Esophagus muscularis mucosa (tissue), 4 donors: Measurements from ENCODE around the gene PJA1. TPM values are rescaled to one million over a fixed set of nuclear protein-coding genes. Genes with fewer than 3 reads are reported as not detected.
A peak's percentile ranks its signal among the peaks of the same experiment; 100 is the strongest.

Experiments used
- DNase-seq: peaks from one replicate; pipeline ENCODE4 v3.0.0-alpha.2; 2017; ENCODE audit errors: extremely low spot score
- H3K27ac ChIP-seq, 4 donors: fragments of 200-600 bp; sonication (generic); replicated peaks in 1 of 4; 1 replicate in 3 of 4; 2 replicates in 1 of 4; pipeline ENCODE4 v1.5.1; 2016 to 2019; ENCODE audit warnings: mild to moderate bottlenecking in 1 of 4
- H3K27me3 ChIP-seq, 4 donors: fragments of 200-600 bp; sonication (generic); one replicate each; pipeline versions ENCODE4 v1.5.1 to v1.6.0; 2016 to 2019
- H3K36me3 ChIP-seq, 4 donors: fragments of 200-600 bp; sonication (generic); one replicate each; pipeline ENCODE4 v1.5.1; 2016 to 2019
- H3K4me1 ChIP-seq, 4 donors: fragments of 200-600 bp; sonication (generic); one replicate each; pipeline ENCODE4 v1.5.1; 2016 to 2019
- H3K4me3 ChIP-seq, 4 donors: fragments of 200-600 bp; sonication (generic); 1 replicate in 2 of 4; 2 replicates in 2 of 4; pipeline ENCODE4 v1.5.1; 2016 to 2019; ENCODE audit warnings: mild to moderate bottlenecking in 4 of 4, moderate library complexity in 1 of 4
- H3K9me3 ChIP-seq, 4 donors: fragments of 200-600 bp; sonication (generic); 1 replicate in 3 of 4; 2 replicates in 1 of 4; pipeline ENCODE4 v1.5.1; 2016 to 2019
- CTCF ChIP-seq, 3 experiments: fragments of 200-600 bp in 2 of 3; fragments of 450-650 bp in 1 of 3; sonication (generic) in 2 of 3; IDR thresholded peaks; one replicate each; pipeline ENCODE4 v1.5.1; 2017 to 2019; ENCODE audit warnings: antibody characterized with exemption in 3 of 3, mild to moderate bottlenecking in 2 of 3, moderate library complexity in 1 of 3
- EP300 ChIP-seq: sonication (generic); formaldehyde crosslinking; IDR thresholded peaks from one replicate; pipeline ENCODE4 v1.6.1; 2017; ENCODE audit warnings: antibody characterized with exemption
- POLR2A ChIP-seq: fragments of 450-650 bp; IDR thresholded peaks from one replicate; pipeline ENCODE4 v1.6.1; 2017; ENCODE audit warnings: antibody characterized with exemption, moderate library complexity, mild to moderate bottlenecking, low read depth
- POLR2AphosphoS5 ChIP-seq, 2 donors: sonication (generic); formaldehyde crosslinking; IDR thresholded peaks; one replicate each; pipeline ENCODE4 v1.6.1; 2017; ENCODE audit warnings: antibody characterized with exemption in 2 of 2
- WGBS: methylation state at CpG from one replicate; pipeline ENCODE4 v1.1.5; 2018; 5-methylcytosine and 5-hydroxymethylcytosine counted together
- intact Hi-C: fragments of 100-400 bp; cut with DNase I; formaldehyde crosslinking; loops from one replicate; pipeline ENCODE4 v1.15.1; 2023
- total RNA-seq, 4 donors: library from RNA; depleted of rRNA; stranded (reverse); fragments of >200 nt; gene quantifications; one replicate each; pipeline versions ENCODE4 v1.1.0 to v1.2.1, GENCODE V29; 2016

The PJA1 gene
- total RNA-seq, 4 donors from 2014 or later: 17.0 to 25.9 (median 20.6) TPM

- Histone ChIP-seq H3K4me3 (no peak overlapping the region), H3K27me3 (no peaks in the 10 kb centered on the region), H3K27ac (no peak overlapping the region), H3K9me3 (no peaks in the 10 kb centered on the region), H3K36me3 (no peaks in the 10 kb centered on the region), H3K4me1 (peaks cover 0 to 17% (median 5%) of the 10 kb centered on the region in 4 donors)
- 47% methylated on average over 25 of the region's 28 CpGs for WGBS
- no peak for TF ChIP-seq POLR2AphosphoS5 (IDR thresholded peaks at IDR 0.05)
- no peak for TF ChIP-seq EP300
- no peak for TF ChIP-seq CTCF (IDR thresholded peaks at IDR 0.05)
- no peak for TF ChIP-seq POLR2A
- intact Hi-C loops: no loop called here
- DNase-seq: peak; percentile 2
Measured at GRCh38 chrX:69149466-69150280, 15.6 kb downstream of the PJA1 start.

GRCh38 chrX:69148946-69149345 is 16.3 kb downstream of the PJA1 start:
- intact Hi-C loops: no loop called here
- H3K27me3 ChIP-seq: no peaks in the 10 kb centered on the region
- H3K36me3 ChIP-seq: no peaks in the 10 kb centered on the region
- 68% methylated on average over 5 of the region's 5 CpGs for WGBS
- H3K4me1 ChIP-seq: peaks cover 0 to 17% (median 5%) of the 10 kb centered on the region in 4 donors
- H3K4me3 ChIP-seq: no peak overlapping the region
- H3K27ac ChIP-seq: no peak overlapping the region
- TF ChIP-seq POLR2A (no peak), EP300 (no peak), POLR2AphosphoS5 (IDR thresholded peaks at IDR 0.05) (no peak), CTCF (IDR thresholded peaks at IDR 0.05) (no peak)
- H3K9me3 ChIP-seq: no peaks in the 10 kb centered on the region
- DNase-seq: peak; percentile 17

GRCh38 chrX:69146739-69147138 is 18.5 kb downstream of the PJA1 start:
- DNase-seq: no peak
- no peak overlapping the region for H3K4me3 ChIP-seq
- intact Hi-C loops: no loop called here
- no peaks in the 10 kb centered on the region for H3K27me3 ChIP-seq
- WGBS: 87% methylated on average over 4 of the region's 4 CpGs
- no peaks in the 10 kb centered on the region for H3K36me3 ChIP-seq
- peaks cover 0 to 13% (median 5%) of the 10 kb centered on the region in 4 donors for H3K4me1 ChIP-seq
- no peak for TF ChIP-seq EP300
- no peak for TF ChIP-seq POLR2AphosphoS5 (IDR thresholded peaks at IDR 0.05)
- no peak for TF ChIP-seq CTCF (IDR thresholded peaks at IDR 0.05)
- TF ChIP-seq POLR2A: no peak
- H3K27ac ChIP-seq: no peak overlapping the region
- H3K9me3 ChIP-seq: no peaks in the 10 kb centered on the region

GRCh38 chrX:69145714-69146113 is 19.5 kb downstream of the PJA1 start:
- WGBS: 86% methylated on average over 5 of the region's 5 CpGs
- no peaks in the 10 kb centered on the region for H3K9me3 ChIP-seq
- no peaks in the 10 kb centered on the region for H3K27me3 ChIP-seq
- H3K4me3 ChIP-seq: no peak overlapping the region
- no peak for DNase-seq
- H3K36me3 ChIP-seq: no peaks in the 10 kb centered on the region
- intact Hi-C loops: no loop called here
- no peak overlapping the region for H3K27ac ChIP-seq
- H3K4me1 ChIP-seq: peaks cover 0 to 10% (median 3%) of the 10 kb centered on the region in 4 donors
- TF ChIP-seq POLR2A: no peak
- TF ChIP-seq CTCF (IDR thresholded peaks at IDR 0.05): no peak
- no peak for TF ChIP-seq EP300
- TF ChIP-seq POLR2AphosphoS5 (IDR thresholded peaks at IDR 0.05): no peak
